DMS79 treated with DMSO at 0.1 percent for 48 hours (cell line): ENCODE measurements around the gene PROX1.

ENCODE experiments used
- DNase-seq: peaks from one replicate; lab custom pipeline; 2025; lab: John Stamatoyannopoulos, UW

Gene PROX1

GRCh38 chr1:213997772-213998107 lies 10.0 kb downstream of the PROX1 start:
- no peak for DNase-seq

GRCh38 chr1:213998785-213999184 lies 11.0 kb downstream of the PROX1 start:
- no peak for DNase-seq

GRCh38 chr1:213999732-214000131 lies 12.0 kb downstream of the PROX1 start:
- no peak for DNase-seq

- DNase-seq, result no peak
Observed at GRCh38 chr1:214002060-214002459, 14.3 kb downstream of the PROX1 start.

- DNase-seq, result no peak
Observed at GRCh38 chr1:214002472-214002871, 14.7 kb downstream of the PROX1 start.

- no peak for DNase-seq
Observed at GRCh38 chr1:214003233-214003632, 15.5 kb downstream of the PROX1 start.

GRCh38 chr1:214004014-214004413 lies 16.2 kb downstream of the PROX1 start:
- DNase-seq, result no peak

GRCh38 chr1:214004795-214005194 lies 17.0 kb downstream of the PROX1 start:
- DNase-seq, result no peak

- DNase-seq, result no peak
Observed at GRCh38 chr1:214005708-214006107, 17.9 kb downstream of the PROX1 start.

GRCh38 chr1:214006845-214007244 lies 19.1 kb downstream of the PROX1 start:
- no peak for DNase-seq

- no peak for DNase-seq
Observed at GRCh38 chr1:214008347-214008746, 20.6 kb downstream of the PROX1 start.

GRCh38 chr1:214008791-214009422 lies 21.1 kb downstream of the PROX1 start:
- DNase-seq, result no peak

GRCh38 chr1:214009423-214010196 lies 21.8 kb downstream of the PROX1 start:
- DNase-seq, result no peak

GRCh38 chr1:214010197-214010573 lies 22.4 kb downstream of the PROX1 start:
- DNase-seq, result no peak

- DNase-seq, result no peak
Observed at GRCh38 chr1:214010717-214011116, 22.9 kb downstream of the PROX1 start.

GRCh38 chr1:214012418-214012817 lies 24.6 kb downstream of the PROX1 start:
- DNase-seq, result no peak

- no peak for DNase-seq
Observed at GRCh38 chr1:214013614-214014377, 26.0 kb downstream of the PROX1 start.

GRCh38 chr1:214014730-214015129 lies 27.0 kb downstream of the PROX1 start:
- DNase-seq, result no peak

GRCh38 chr1:214017191-214017982 lies 29.6 kb downstream of the PROX1 start:
- no peak for DNase-seq

GRCh38 chr1:214018386-214019268 lies 30.9 kb downstream of the PROX1 start:
- DNase-seq, result no peak

GRCh38 chr1:214019499-214019898 lies 31.7 kb downstream of the PROX1 start:
- no peak for DNase-seq
